HG02870 (cell line): ENCODE results near the gene APRT.

ENCODE experiments used
- ATAC-seq: cut with Tn5 transposase; IDR thresholded peaks from one replicate; pipeline ENCODE4 v1.9.1; 2021; ENCODE audit warnings: mild to moderate bottlenecking, moderate library complexity; ENCODE audit not compliant: unreplicated experiment

Gene APRT

DNA sequence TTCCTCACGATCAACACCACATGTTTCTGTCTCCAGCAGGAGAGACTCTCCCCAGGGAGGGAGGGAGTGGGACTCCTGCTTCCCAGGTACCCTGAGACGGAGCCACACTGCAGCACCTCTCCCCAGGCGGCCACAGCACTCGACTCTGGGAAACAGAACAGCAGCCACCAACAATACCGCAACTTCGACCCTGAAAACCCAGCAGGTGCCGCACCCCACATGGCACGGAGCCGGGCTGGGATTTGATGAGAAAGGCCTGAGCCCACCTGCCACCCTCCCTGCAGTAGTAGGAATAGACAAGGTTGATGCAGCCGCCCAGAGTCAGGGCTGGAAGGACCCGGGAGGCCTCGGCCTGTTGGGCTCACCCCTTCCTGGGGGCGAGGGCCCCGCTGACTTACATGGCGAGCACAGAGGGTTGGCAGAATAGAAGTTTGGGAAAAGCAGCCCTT lies 30.6 kb upstream of the APRT start:
- no peak for ATAC-seq

- no peak for ATAC-seq
These were observed 30.0 kb upstream of the APRT start for GRCh38 chr16:88841521-88842307.

GRCh38 chr16:88840600-88841215 lies 29.0 kb upstream of the APRT start:
- no peak for ATAC-seq

GRCh38 chr16:88839745-88840599 lies 28.2 kb upstream of the APRT start:
- ATAC-seq, result no peak

GRCh38 chr16:88839026-88839529 lies 27.4 kb upstream of the APRT start:
- ATAC-seq, result no peak

- no peak for ATAC-seq
These were observed 26.8 kb upstream of the APRT start for GRCh38 chr16:88838566-88838965.

GRCh38 chr16:88837806-88838205 lies 26.1 kb upstream of the APRT start:
- no peak for ATAC-seq

DNA sequence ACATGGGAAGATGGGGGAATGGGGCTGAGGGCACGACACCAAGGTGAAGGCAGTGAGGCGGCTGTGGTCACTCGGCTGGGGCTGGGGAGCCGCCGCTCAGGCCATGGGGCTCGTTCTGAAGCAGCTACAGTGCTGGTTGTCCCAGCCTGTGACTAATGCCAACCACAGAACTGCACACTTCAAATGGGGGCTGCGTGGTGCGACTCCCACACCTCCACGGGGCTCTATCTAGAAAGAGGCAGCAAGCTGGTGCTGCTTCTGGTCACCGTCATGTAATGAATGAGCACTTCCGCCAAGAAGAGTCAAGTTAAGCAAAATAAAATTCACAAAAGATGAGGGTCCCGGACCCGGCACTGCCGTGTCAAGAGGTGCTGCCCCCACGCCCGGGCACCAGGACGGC lies 25.1 kb upstream of the APRT start:
- no peak for ATAC-seq

- ATAC-seq, result no peak
These were observed 24.1 kb upstream of the APRT start for GRCh38 chr16:88835818-88836217.

- no peak for ATAC-seq
These were observed 23.7 kb upstream of the APRT start for GRCh38 chr16:88835383-88835782.

GRCh38 chr16:88834670-88835069 lies 22.9 kb upstream of the APRT start:
- no peak for ATAC-seq

DNA sequence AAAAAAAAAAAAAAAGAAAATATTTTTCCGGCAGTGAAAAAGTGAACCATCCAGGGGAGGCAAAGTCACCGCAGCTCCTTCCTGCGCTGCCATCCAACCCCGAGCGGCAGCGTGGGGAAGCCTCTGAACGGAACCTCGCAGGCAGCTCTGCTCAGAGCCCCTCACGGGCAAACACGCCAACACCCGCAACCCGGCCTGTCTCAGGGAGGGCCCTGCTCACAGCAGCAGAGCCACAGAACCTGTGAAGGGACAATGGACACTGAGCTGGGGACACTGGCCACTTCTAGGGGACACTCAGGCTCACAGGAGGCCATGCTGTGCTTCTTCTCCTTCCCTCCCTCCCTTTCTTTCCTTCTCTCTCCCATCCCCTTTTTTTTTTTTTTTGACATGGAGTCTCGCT lies 21.4 kb upstream of the APRT start:
- no peak for ATAC-seq

DNA sequence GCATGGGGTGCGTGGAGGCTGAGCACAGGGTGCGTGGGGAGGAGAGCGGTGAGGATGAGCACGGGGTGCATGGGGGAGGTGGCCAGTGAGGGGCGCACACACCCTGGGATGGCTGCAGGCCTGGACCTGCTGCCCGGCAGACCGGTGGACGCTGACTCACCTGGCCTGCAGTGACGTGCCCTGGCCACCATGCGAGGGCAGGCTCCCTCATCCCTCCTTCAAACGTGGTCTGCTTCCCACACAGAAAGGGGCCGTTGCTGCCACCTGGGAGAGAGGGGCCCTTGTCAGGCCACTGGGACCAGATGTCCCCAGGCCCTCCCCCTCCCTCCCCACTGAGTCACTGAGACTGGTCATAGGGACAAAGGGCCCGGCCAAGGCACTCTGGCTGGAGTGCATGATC lies 20.1 kb upstream of the APRT start:
- ATAC-seq, result no peak

GRCh38 chr16:88830783-88831182 lies 19.1 kb upstream of the APRT start:
- ATAC-seq, result no peak

DNA sequence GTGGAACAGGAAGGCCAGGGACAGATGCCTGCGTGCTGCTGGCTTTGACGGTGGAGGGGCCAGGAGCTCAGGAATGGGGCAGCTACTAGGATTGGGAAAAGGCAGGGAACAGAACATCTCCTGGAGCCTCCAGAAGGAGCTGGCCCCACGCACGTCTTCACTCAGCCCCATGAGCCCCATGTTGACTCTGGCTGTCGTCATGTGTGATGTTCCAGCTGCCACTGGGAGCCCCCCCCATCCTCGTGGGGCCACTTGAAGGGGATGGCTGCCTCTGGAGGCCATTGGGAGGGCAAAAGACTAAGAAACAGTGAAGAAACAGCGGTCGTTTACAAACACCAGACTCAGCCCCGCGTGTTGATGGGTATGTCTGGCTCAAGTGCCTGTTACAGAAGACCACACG lies 18.5 kb upstream of the APRT start:
- ATAC-seq, result no peak

GRCh38 chr16:88828711-88829110 lies 17.0 kb upstream of the APRT start:
- ATAC-seq, result no peak

GRCh38 chr16:88827727-88828126 lies 16.0 kb upstream of the APRT start:
- ATAC-seq, result no peak

DNA sequence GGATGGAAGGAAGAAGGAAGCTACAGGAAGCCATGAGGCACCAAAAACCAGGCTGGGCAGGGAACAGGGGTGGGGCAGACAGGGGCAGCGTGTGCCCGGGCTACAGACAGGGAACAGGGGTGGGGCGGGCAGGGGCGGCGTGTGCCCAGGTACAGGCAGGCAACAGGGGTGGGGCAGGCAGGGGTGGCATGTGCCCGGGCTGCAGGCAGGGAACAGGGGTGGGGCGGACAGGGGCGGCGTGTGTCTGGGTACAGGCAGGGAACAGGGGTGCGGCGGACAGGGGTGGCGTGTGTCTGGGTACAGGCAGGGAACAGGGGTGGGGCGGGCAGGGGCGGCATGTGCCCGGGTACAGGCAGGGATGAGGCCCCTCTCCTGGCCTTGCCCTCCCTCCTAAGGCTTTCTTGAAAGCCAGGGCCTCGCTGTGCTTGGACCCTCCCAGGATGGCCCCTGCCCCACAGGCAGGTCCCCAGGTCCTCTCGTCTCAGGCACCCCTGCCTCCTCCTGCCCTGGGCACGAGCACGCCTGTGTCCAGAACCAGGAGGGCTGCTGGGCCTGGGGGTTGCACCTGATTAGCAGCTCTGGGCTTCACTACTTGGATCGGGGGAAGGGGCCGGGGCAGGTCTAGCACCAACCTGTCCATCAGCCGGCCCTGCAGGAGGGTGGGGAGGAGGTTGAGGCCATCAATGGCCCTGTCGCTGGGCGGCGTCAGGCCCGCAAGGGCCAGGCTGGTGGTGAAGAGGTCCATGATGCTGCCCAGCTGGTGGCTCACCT lies 14.5 kb upstream of the APRT start:
- ATAC-seq, result no peak

- no peak for ATAC-seq
These were observed 13.4 kb upstream of the APRT start for GRCh38 chr16:88825146-88825545.

DNA sequence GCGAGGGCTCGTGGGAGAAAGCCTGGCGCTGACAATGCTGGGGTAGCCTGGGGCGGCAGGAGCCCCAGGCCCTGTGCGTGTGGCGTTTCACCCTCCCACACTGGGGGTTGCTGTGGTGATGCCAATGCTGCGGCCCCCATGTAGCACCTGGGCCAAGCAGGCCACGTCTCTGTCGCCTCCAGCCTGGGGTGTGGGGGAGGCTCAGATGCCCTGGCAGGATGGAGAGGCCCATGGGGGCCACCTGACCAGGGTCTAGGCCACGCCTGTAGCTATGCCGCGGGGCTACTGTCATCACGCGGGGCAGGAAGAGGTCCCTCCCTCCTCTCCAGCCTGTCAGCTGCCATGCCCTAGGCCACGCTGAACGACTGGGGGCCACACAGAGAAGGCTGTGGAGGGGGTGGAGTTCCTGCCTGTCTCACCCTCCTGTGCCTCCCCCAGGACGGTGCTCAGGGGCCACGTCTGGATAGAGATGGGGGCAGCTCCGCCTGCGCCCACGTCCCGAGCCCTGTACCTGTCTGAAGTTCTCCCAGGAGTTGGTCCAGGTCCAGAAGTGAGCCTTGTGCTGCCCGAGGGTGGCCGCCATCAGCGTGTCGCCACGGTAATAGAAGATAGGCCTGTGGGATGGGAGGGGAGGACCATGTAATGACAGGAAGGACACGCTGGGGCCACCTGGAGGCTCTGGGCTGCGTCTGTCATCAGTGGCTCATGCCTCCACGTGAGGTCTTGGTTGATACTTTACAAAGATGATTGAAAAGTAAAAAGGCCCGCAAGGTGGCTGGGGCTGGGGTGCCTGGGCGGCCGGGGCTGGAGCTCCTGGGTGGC lies 12.7 kb upstream of the APRT start:
- ATAC-seq, result no peak
